Measurements from ENCODE around the gene CALML4. TPM values are rescaled to one million over a fixed set of nuclear protein-coding genes. Genes with fewer than 3 reads are reported as not detected.
"Not testable (repeated sequence)": the region's sequence is repeated elsewhere in the genome, so short reads cannot be mapped to it uniquely, and the experiment has no call there.

CALML4 gene
- total RNA-seq, 2 donors from 2014 or later, result 3.3 to 12.7 TPM

DNA sequence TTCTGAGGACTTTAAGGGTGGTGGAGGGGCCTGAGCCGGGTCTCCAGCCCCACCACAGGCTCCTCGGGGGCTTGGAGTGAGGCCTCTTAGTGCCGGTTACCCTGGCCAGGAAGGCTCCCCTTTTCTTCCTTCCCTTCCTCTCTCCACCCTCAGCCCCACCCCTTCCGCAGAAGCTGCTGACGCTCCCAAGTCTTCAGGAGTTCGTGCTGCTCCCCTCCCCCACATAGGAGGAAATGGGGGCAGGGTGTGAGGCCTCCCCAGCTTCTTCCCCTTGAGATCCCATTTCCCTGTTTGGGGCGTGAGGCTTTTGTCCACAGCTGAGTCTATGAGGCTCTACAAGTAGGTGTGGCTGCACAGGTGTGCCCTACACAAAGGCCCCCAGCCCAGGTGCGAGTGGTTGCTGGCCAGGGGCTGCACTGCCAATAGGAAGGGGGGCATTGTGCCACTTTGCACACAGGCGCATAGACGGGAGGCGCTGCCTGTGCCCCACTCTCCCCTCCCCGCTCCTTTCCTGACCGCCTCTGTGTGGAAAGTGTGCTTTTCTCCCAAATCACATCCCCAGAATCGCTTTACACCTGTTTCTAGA lies 915 bp upstream of the CALML4 start:
- intact Hi-C loops (cut with DNase I), result no loop called here
- WGBS, 2 donors, result 60 to 90% methylated on average over 10 to 14 of the region's 14 CpGs

DNA sequence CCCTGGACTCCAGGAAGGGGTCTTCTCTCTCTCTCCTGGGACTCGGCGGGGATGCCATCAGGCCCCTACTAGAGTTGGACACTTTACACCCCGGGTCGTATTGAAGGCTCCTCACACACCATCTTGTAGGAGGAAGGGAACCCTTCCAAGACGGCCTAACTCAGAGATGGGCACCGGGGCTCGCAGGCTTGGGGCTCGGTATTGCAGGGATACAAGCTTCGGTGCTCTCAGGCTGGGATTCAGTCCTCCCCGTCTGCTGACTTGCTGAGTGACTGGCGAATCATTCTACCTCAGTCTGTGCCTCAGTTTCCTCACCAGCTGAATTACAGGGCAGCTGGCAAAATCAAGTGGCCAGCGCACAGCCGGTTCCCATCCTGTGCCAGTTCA lies 419 bp upstream of the CALML4 start:
- intact Hi-C loops (cut with DNase I), result no loop called here
- Histone ChIP-seq H3K4me3 (no peak overlapping the region), H3K27ac (peak overlapping the region; percentile 67 to 82 (median 78)), H3K36me3 (replicated peaks in 1 of 2; ENCODE audit: insufficient read depth in 1 of 2, low read depth in 2 of 2) (no peaks in the 10 kb centered on the region), H3K9me3 (no peaks in the 10 kb centered on the region), H3K4me1 (peaks cover 45% of the 10 kb centered on the region), H3K27me3 (no peaks in the 10 kb centered on the region)
- WGBS, 2 donors, result 64 to 75% methylated on average over 9 to 13 of the region's 13 CpGs
- TF ChIP-seq POLR2A (IDR thresholded peaks at IDR 0.05) (no peak), CTCF (IDR thresholded peaks at IDR 0.05) (no peak)
- DNase-seq, result no peak
- peak; percentile 20 for ATAC-seq

More for the DNA sequence above, 915 bp upstream of the CALML4 start:
- no peak for TF ChIP-seq CTCF (IDR thresholded peaks at IDR 0.05)
- no peak for TF ChIP-seq POLR2A (IDR thresholded peaks at IDR 0.05)
- ATAC-seq, result no peak
- Histone ChIP-seq H3K4me3 (no peak overlapping the region), H3K27me3 (no peaks in the 10 kb centered on the region), H3K4me1 (peaks cover 46% of the 10 kb centered on the region), H3K9me3 (no peaks in the 10 kb centered on the region), H3K36me3 (replicated peaks in 1 of 2; ENCODE audit: insufficient read depth in 1 of 2, low read depth in 2 of 2) (no peaks in the 10 kb centered on the region), H3K27ac (peak overlapping the region; percentile 67 to 82 (median 78))
- DNase-seq, result peak in 2 of 4 donors; percentile 35 to 76

GRCh38 chr15:68204361-68204760 lies 771 bp downstream of the CALML4 start:
- intact Hi-C loops (cut with DNase I), result no loop called here

DNA sequence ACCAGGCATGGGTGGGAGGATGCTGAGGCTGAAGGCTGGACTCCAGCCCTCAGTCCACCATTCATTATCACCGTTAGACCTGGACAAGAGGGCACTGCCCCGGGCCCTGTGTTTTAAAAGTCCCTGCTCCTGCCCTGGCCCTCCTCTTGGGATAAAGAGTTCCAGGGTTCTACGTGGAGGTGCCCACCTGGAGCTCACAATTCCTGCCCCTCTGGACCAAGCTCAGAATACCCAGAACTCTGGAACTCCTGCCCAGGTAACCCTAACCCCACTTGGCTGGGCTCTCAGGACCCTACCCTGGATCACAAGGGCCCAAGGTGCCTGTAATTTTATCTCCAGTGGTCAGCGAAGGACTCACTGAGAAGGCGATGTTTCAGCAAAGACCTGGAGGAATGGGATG lies 1.2 kb downstream of the CALML4 start:
- no peak for DNase-seq
- 90 to 96% methylated on average over 3 to 4 of the region's 5 CpGs for WGBS, 2 donors
- TF ChIP-seq POLR2A (IDR thresholded peaks at IDR 0.05) (no peak), CTCF (IDR thresholded peaks at IDR 0.05) (no peak)
- Histone ChIP-seq H3K4me3 (no peak overlapping the region), H3K4me1 (peaks cover 51% of the 10 kb centered on the region), H3K36me3 (replicated peaks in 1 of 2; ENCODE audit: insufficient read depth in 1 of 2, low read depth in 2 of 2) (no peaks in the 10 kb centered on the region), H3K27me3 (no peaks in the 10 kb centered on the region), H3K27ac (peak overlapping the region in 2 of 4 donors; percentile 67 to 81), H3K9me3 (no peaks in the 10 kb centered on the region)
- intact Hi-C loops (cut with DNase I), result no loop called here
- ATAC-seq, result no peak

More at GRCh38 chr15:68204361-68204760, 771 bp downstream of the CALML4 start:
- TF ChIP-seq CTCF (IDR thresholded peaks at IDR 0.05), result no peak
- TF ChIP-seq POLR2A (IDR thresholded peaks at IDR 0.05), result no peak
- Histone ChIP-seq H3K4me3 (no peak overlapping the region), H3K4me1 (peaks cover 51% of the 10 kb centered on the region), H3K9me3 (no peaks in the 10 kb centered on the region), H3K36me3 (replicated peaks in 1 of 2; ENCODE audit: insufficient read depth in 1 of 2, low read depth in 2 of 2) (no peaks in the 10 kb centered on the region), H3K27me3 (no peaks in the 10 kb centered on the region), H3K27ac (peak overlapping the region in 3 of 4 donors; percentile 67 to 82 (median 81))
- 79 to 96% methylated on average over 3 to 7 of the region's 7 CpGs for WGBS, 2 donors
- ATAC-seq (no peak), DNase-seq (no peak)

- ATAC-seq (no peak), DNase-seq (no peak)
- Histone ChIP-seq H3K4me1 (peaks cover 51% of the 10 kb centered on the region), H3K27me3 (no peaks in the 10 kb centered on the region), H3K4me3 (no peak overlapping the region), H3K9me3 (no peaks in the 10 kb centered on the region), H3K27ac (no peak overlapping the region), H3K36me3 (replicated peaks in 1 of 2; ENCODE audit: insufficient read depth in 1 of 2, low read depth in 2 of 2) (no peaks in the 10 kb centered on the region)
- TF ChIP-seq CTCF (IDR thresholded peaks at IDR 0.05) (no peak), POLR2A (IDR thresholded peaks at IDR 0.05) (no peak)
- 92 to 97% methylated on average over 5 of the region's 5 CpGs for WGBS, 2 donors
- intact Hi-C loops (cut with DNase I), result no loop called here
These were observed 1.6 kb downstream of the CALML4 start for GRCh38 chr15:68203486-68203885.

DNA sequence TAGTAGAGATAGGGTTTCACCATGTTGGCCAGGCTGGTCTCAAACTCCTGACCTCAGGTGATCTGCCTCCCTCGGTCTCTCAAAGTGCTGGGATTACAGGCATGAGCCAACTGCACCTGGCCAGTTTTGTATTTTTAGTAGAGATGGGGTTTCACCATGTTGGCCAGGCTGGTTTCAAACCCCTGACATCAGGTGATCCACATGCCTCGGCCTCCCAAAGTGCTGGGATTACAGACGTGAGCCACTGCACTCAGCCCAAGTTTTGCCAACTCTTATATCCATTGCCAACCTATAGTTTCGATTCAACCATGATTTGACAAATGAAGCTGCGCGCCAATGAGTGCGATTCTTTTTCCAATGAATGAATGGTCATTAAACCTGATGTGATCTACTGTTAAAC lies 2.1 kb downstream of the CALML4 start:
- peaks cover 51% of the 10 kb centered on the region for H3K4me1 ChIP-seq
- not testable (repeated sequence) for DNase-seq, H3K4me3 ChIP-seq

More for the DNA sequence above, 2.1 kb downstream of the CALML4 start:
- H3K36me3 ChIP-seq (replicated peaks in 1 of 2; ENCODE audit: insufficient read depth in 1 of 2, low read depth in 2 of 2); H3K27me3 ChIP-seq; ATAC-seq; H3K9me3 ChIP-seq; intact Hi-C loops (cut with DNase I); H3K27ac ChIP-seq: not testable (repeated sequence)
- WGBS, 2 donors, result 89 to 95% methylated on average over 6 to 7 of the region's 7 CpGs

All from body of pancreas (tissue), 4 donors.